IMR-90 (cell line): Measurements from ENCODE around the gene PRKD2. TPM values are rescaled to one million over a fixed set of nuclear protein-coding genes. Genes with fewer than 3 reads are reported as not detected.

ENCODE experiments used
- ATAC-seq: fragments of 200-7000 bp; cut with Tn5 transposase; 2 replicates; pipeline ENCODE4 v1.9.1; 2020; ENCODE audit warnings: low read depth, mild to moderate bottlenecking, moderate library complexity
- BruUV-seq: library from RNA; stranded (reverse); fragments of 400-500 nt; replicated peaks from 2 replicates; lab custom pipeline; 2021; lab: Mats Ljungman, UMichigan
- CTCF ChIA-PET: fragments of 300-600 bp; formaldehyde crosslinking; extraction: SDS; loops from one replicate; lab custom pipeline; 2021; ENCODE audit warnings: antibody characterized with exemption; lab: Yijun Ruan, JAX
- POLR2A ChIA-PET: fragments of 300-600 bp; sonication (Branson Sonifier 250); formaldehyde crosslinking; loops from one replicate; lab custom pipeline; 2022; ENCODE audit warnings: antibody characterized with exemption; ENCODE audit not compliant: unreplicated experiment; lab: Charles Lee
- DNase-seq: peaks from one replicate; pipeline ENCODE4 v3.0.0; 2013
- H2AFZ ChIP-seq: replicated peaks from 2 replicates; pipeline ENCODE3; 2013; ENCODE audit warnings: low read length, mild to moderate bottlenecking; ENCODE audit not compliant: poor library complexity
- H2AK5ac ChIP-seq: 2 replicates; pipeline ENCODE4 v1.6.1; 2013; ENCODE audit warnings: low read depth, low read length, inconsistent platforms
- H2AK9ac ChIP-seq: replicated peaks from 2 replicates; pipeline ENCODE3; 2013; ENCODE audit warnings: mild to moderate bottlenecking, low read depth, low read length, moderate library complexity; ENCODE audit not compliant: poor library complexity
- H2BK120ac ChIP-seq: 2 replicates; pipeline ENCODE4 v1.6.1; 2013; ENCODE audit warnings: low read depth, low read length, inconsistent platforms
- H2BK15ac ChIP-seq: 3 replicates; pipeline ENCODE4 v1.6.1; 2013; ENCODE audit warnings: low read depth, low read length, inconsistent platforms
- H2BK20ac ChIP-seq: 2 replicates; pipeline ENCODE4 v1.6.1; 2013; ENCODE audit warnings: low read depth, mild to moderate bottlenecking, inconsistent platforms, low read length, moderate library complexity
- H2BK5ac ChIP-seq: 2 replicates; pipeline ENCODE4 v1.6.1; 2013; ENCODE audit warnings: mild to moderate bottlenecking, low read depth, low read length, inconsistent platforms; ENCODE audit not compliant: poor library complexity, severe bottlenecking
- H3K14ac ChIP-seq: replicated peaks from 2 replicates; pipeline ENCODE4 v1.6.1; 2013; ENCODE audit warnings: low read depth, low read length, inconsistent platforms
- H3K18ac ChIP-seq: 2 replicates; pipeline ENCODE4 v1.6.1; 2013; ENCODE audit warnings: low read depth, low read length, control low read depth
- H3K23ac ChIP-seq: 2 replicates; pipeline ENCODE4 v1.6.1; 2013; ENCODE audit warnings: low read depth, low read length, inconsistent platforms
- H3K27ac ChIP-seq: 2 replicates; pipeline ENCODE4 v1.5.1; 2013; ENCODE audit warnings: mild to moderate bottlenecking, control low read depth, low read length; ENCODE audit not compliant: insufficient read depth
- H3K27me3 ChIP-seq: 2 replicates; pipeline ENCODE4 v1.6.1; 2013; ENCODE audit warnings: low read length; ENCODE audit not compliant: control insufficient read depth, insufficient read depth
- H3K36me3 ChIP-seq: 2 replicates; pipeline ENCODE4 v1.6.1; 2013; ENCODE audit warnings: low read length, mixed read lengths; ENCODE audit not compliant: control insufficient read depth, insufficient read depth
- H3K4ac ChIP-seq: 2 replicates; pipeline ENCODE4 v1.6.1; 2013; ENCODE audit warnings: low read depth, low read length, inconsistent platforms
- H3K4me1 ChIP-seq: 2 replicates; pipeline ENCODE4 v1.6.1; 2013; ENCODE audit warnings: low read length, mixed read lengths; ENCODE audit not compliant: control insufficient read depth, insufficient read depth
- H3K4me2 ChIP-seq: 2 replicates; pipeline ENCODE4 v1.6.1; 2013; ENCODE audit warnings: low read depth, mild to moderate bottlenecking, control low read depth, low read length, moderate library complexity
- H3K4me3 ChIP-seq: 2 replicates; pipeline ENCODE4 v1.5.1; 2013; ENCODE audit warnings: low read depth, mild to moderate bottlenecking, control low read depth, low read length, moderate library complexity; ENCODE audit not compliant: insufficient read depth
- H3K56ac ChIP-seq: 2 replicates; pipeline ENCODE4 v1.6.1; 2013; ENCODE audit warnings: low read length, inconsistent platforms; ENCODE audit not compliant: insufficient read depth; ENCODE audit errors: extremely low read depth
- H3K79me1 ChIP-seq, 2 experiments: 2 replicates each; pipeline ENCODE4 v1.6.1; 2013; ENCODE audit warnings: low read length in 2 of 2, inconsistent platforms in 1 of 2, low read depth in 1 of 2
- H3K9ac ChIP-seq: 2 replicates; pipeline ENCODE4 v1.6.1; 2013; ENCODE audit warnings: low read depth, low read length, control low read depth
- H3K9me1 ChIP-seq: 2 replicates; pipeline ENCODE4 v1.6.1; 2013; ENCODE audit warnings: low read length, inconsistent platforms; ENCODE audit not compliant: insufficient read depth
- H3K9me3 ChIP-seq: 2 replicates; pipeline ENCODE4 v1.6.1; 2013; ENCODE audit warnings: low read length; ENCODE audit not compliant: control insufficient read depth, insufficient read depth
- H4K20me1 ChIP-seq: 2 replicates; pipeline ENCODE4 v1.6.1; 2013; ENCODE audit warnings: low read length, inconsistent platforms; ENCODE audit not compliant: insufficient read depth
- H4K5ac ChIP-seq: 2 replicates; pipeline ENCODE4 v1.6.1; 2013; ENCODE audit warnings: mild to moderate bottlenecking, low read depth, low read length, control low read depth
- H4K8ac ChIP-seq, 2 experiments: 2 replicates each; pipeline ENCODE4 v1.6.1; 2013; ENCODE audit warnings: low read depth in 2 of 2, low read length in 2 of 2, control low read depth in 1 of 2, inconsistent platforms in 1 of 2
- H4K91ac ChIP-seq: 2 replicates; pipeline ENCODE4 v1.6.1; 2013; ENCODE audit warnings: low read depth, low read length, inconsistent platforms; ENCODE audit not compliant: insufficient read depth
- BHLHE40 ChIP-seq: fragments of 150-350 bp; IDR thresholded peaks from 2 replicates; pipeline ENCODE4 v1.6.1; 2016; ENCODE audit warnings: mild to moderate bottlenecking, low read depth, low read length
- CEBPB ChIP-seq: IDR thresholded peaks from 2 replicates; pipeline ENCODE4 v1.6.1; 2012; ENCODE audit warnings: low read depth, low read length, improper control_type of control experiment
- CHD1 ChIP-seq: IDR thresholded peaks from 2 replicates; pipeline ENCODE4 v1.6.1; 2012; ENCODE audit warnings: low read depth, low read length, improper control_type of control experiment
- ELK1 ChIP-seq: fragments of 150-350 bp; IDR thresholded peaks from 2 replicates; pipeline ENCODE4 v1.6.1; 2016; ENCODE audit warnings: low read depth, mild to moderate bottlenecking, low read length, moderate library complexity, borderline replicate concordance
- MAFK ChIP-seq: IDR thresholded peaks from 2 replicates; pipeline ENCODE4 v1.6.1; 2012; ENCODE audit warnings: low read depth, low read length, improper control_type of control experiment
- MXI1 ChIP-seq: IDR thresholded peaks from 2 replicates; pipeline ENCODE4 v1.6.1; 2012; ENCODE audit warnings: low read depth, mild to moderate bottlenecking, low read length, moderate library complexity, borderline replicate concordance
- NFE2L2 ChIP-seq: fragments of 150-350 bp; IDR thresholded peaks from 2 replicates; pipeline ENCODE4 v1.6.1; 2016; ENCODE audit warnings: low read depth, mild to moderate bottlenecking, low read length
- POLR2A ChIP-seq: IDR thresholded peaks from 2 replicates; pipeline ENCODE4 v1.6.1; 2012; ENCODE audit warnings: mild to moderate bottlenecking, low read depth, low read length
- RAD21 ChIP-seq: IDR thresholded peaks from 2 replicates; pipeline ENCODE4 v1.6.1; 2012; ENCODE audit warnings: low read length, improper control_type of control experiment
- RFX5 ChIP-seq: IDR thresholded peaks from 2 replicates; pipeline ENCODE4 v1.8.0; 2012; ENCODE audit warnings: low read depth, mild to moderate bottlenecking, low read length, moderate library complexity
- SMC3 ChIP-seq: fragments of 150-350 bp; IDR thresholded peaks from 2 replicates; pipeline ENCODE4 v1.6.1; 2016; ENCODE audit warnings: low read depth, mild to moderate bottlenecking, antibody characterized with exemption, low read length, moderate library complexity
- WGBS, 2 experiments: methylation state at CpG; one replicate each; pipeline versions ENCODE4 v1.1.5 to v1.1.7; 2013; ENCODE audit warnings: missing lambda C conversion rate in 2 of 2; ENCODE audit not compliant: insufficient read length in 1 of 2; ENCODE audit errors: extremely low coverage in 2 of 2; 5-methylcytosine and 5-hydroxymethylcytosine counted together
- dilution Hi-C: fragments of 300-500 bp; cut with HindIII; formaldehyde crosslinking; loops from one replicate; pipeline ENCODE4 v1.14.3; 2018; ENCODE audit warnings: low sequenced_read_pairs; ENCODE audit not compliant: unreplicated experiment
- in situ Hi-C: fragments of 300-500 bp; cut with MboI; formaldehyde crosslinking; loops from 3 replicates; pipeline ENCODE4 v1.14.3; 2019; ENCODE audit warnings: low sequenced_read_pairs, inconsistent platforms, mixed read lengths
- intact Hi-C: fragments of 100-400 bp; cut with micrococcal nuclease; formaldehyde crosslinking; loops from 2 replicates; pipeline ENCODE4 v1.10.0; 2022
- polyA plus RNA-seq, 3 experiments: library from polyadenylated mRNA; depleted of rRNA; stranded (reverse); fragments of >200 nt; gene quantifications; 2 replicates each; pipeline ENCODE4 v1.2.3, GENCODE V29; 2012; ENCODE audit warnings: low replicate concordance in 1 of 3
- total RNA-seq: library from RNA; depleted of rRNA; stranded (reverse); fragments of >200 nt; gene quantifications from 2 replicates; pipeline ENCODE4 v1.2.3, GENCODE V29; 2012

Gene PRKD2
- total and polyA plus RNA-seq, 2 of the 4 experiments (the other 2 are of a cell fraction) = 9.9 to 19.6 TPM

- Histone ChIP-seq H3K56ac (no peak overlapping the region), H3K23ac (peak overlapping the region; percentile 62; the same call in 1 of the 2 replicates), H3K36me3 (peaks cover 17% of the 10 kb centered on the region), H3K79me1 (peaks cover 19 to 87% of the 10 kb centered on the region in 2 experiments), H3K4ac (no peak overlapping the region), H3K4me3 (no peak overlapping the region), H4K8ac (no peak overlapping the region), H3K4me1 (peaks cover 21% of the 10 kb centered on the region), H3K9ac (no peak overlapping the region), H2BK15ac (no peak overlapping the region), H4K20me1 (peaks cover 77% of the 10 kb centered on the region), H3K9me1 (peaks cover 28% of the 10 kb centered on the region), H3K27ac (no peak overlapping the region), H3K27me3 (no peaks in the 10 kb centered on the region), H4K5ac (no peak overlapping the region), H2AK5ac (no peak overlapping the region), H3K9me3 (no peaks in the 10 kb centered on the region), H2BK5ac (no peak overlapping the region), H3K14ac (no peak overlapping the region), H2AFZ (no peak overlapping the region), H2AK9ac (no peak overlapping the region), H4K91ac (no peak overlapping the region), H2BK120ac (no peak overlapping the region), H3K18ac (no peak overlapping the region), H2BK20ac (no peak overlapping the region), H3K4me2 (no peak overlapping the region; the same call in 1 of the 2 replicates)
- TF ChIP-seq RAD21 (no peak), RFX5 (no peak), NFE2L2 (no peak), MXI1 (no peak), BHLHE40 (no peak), ELK1 (no peak), POLR2A (no peak), CHD1 (no peak), CEBPB (no peak), SMC3 (no peak), MAFK (no peak)
- in situ Hi-C loops (no loop called here), dilution Hi-C loops (no loop called here), intact Hi-C loops (loop anchor here (10.0 kb wide), 1 partner anchor 128 kb away; no protein-coding TSS in a partner anchor)
- ATAC-seq (no peak), DNase-seq (no peak)
- no CpG with 5 or more reads among the region's 4 CpGs for WGBS, 2 experiments
- ChIA-PET POLR2A (no interaction called here), CTCF (no interaction called here)
- TSS peak; percentile 27 for BruUV-seq
Observed at GRCh38 chr19:46742926-46743480, 26.1 kb upstream of the PRKD2 start.
